K562 (cell line): Measurements from ENCODE around the gene ZNF503. TPM values are rescaled to one million over a fixed set of nuclear protein-coding genes. Genes with fewer than 3 reads are reported as not detected.

Experiments
- ATAC-seq: fragments of 200-7000 bp; cut with Tn5 transposase; 3 replicates; pipeline ENCODE4 v1.9.1; 2020; ENCODE audit warnings: moderate library complexity
- BruUV-seq: library from RNA; stranded (reverse); fragments of 400-500 nt; replicated peaks from 2 replicates; lab custom pipeline; 2021; lab: Mats Ljungman, UMichigan
- CTCF ChIA-PET: fragments of 300-600 bp; formaldehyde crosslinking; extraction: SDS; loops from one replicate; lab custom pipeline; 2021; ENCODE audit warnings: low intra/inter-chr PET ratio; lab: Yijun Ruan, JAX
- POLR2A ChIA-PET: fragments of 300-600, 350-650 bp; sonication (Branson Sonifier 250); formaldehyde crosslinking; extraction: SDS; loops from one replicate; lab custom pipeline; 2021; ENCODE audit warnings: antibody characterized with exemption, inconsistent platforms; lab: Yijun Ruan, JAX
- DNase-seq, 4 experiments: peaks; one replicate each; pipeline versions ENCODE4 v3.0.0 to v3.0.0-alpha.2; 2011 to 2018; ENCODE audit warnings: low spot score in 3 of 4, mixed read lengths in 3 of 4; ENCODE audit errors: extremely low read depth in 1 of 4
- FAIRE-seq: peaks from 2 replicates; lab custom pipeline; 2011; peaks lifted over from hg19 to GRCh38; lab: Jason Lieb, UNC
- H2AFZ ChIP-seq: 2 replicates; pipeline ENCODE4 v1.6.0; 2011; ENCODE audit warnings: low read depth, low read length, control low read depth, inconsistent platforms
- H3K27ac ChIP-seq: fragments of 200-600 bp; 3 replicates; pipeline ENCODE4 v1.8.0; 2011; ENCODE audit warnings: low read depth, mild to moderate bottlenecking, control low read depth, inconsistent platforms, low read length, moderate library complexity, mixed read lengths; ENCODE audit errors: extremely low read depth
- H3K27me3 ChIP-seq, 2 experiments: fragments of 300-600 bp in 1 of 2; 2 replicates in 1 of 2; 3 replicates in 1 of 2; pipeline versions ENCODE4 v1.6.0 to v1.8.0; 2011; ENCODE audit warnings: inconsistent platforms in 2 of 2, low read length in 2 of 2, mild to moderate bottlenecking in 1 of 2, mixed read lengths in 1 of 2, moderate library complexity in 1 of 2; ENCODE audit not compliant: control insufficient read depth in 2 of 2, insufficient read depth in 2 of 2
- H3K36me3 ChIP-seq: fragments of 300-600 bp; 3 replicates; pipeline ENCODE4 v1.8.0; 2011; ENCODE audit warnings: mild to moderate bottlenecking, low read length, inconsistent platforms; ENCODE audit not compliant: control insufficient read depth, insufficient read depth
- H3K4me1 ChIP-seq, 2 experiments: fragments of 200-600 bp in 1 of 2; replicated peaks in 1 of 2; 2 replicates in 1 of 2; 3 replicates in 1 of 2; pipeline versions ENCODE4 v1.5.1 to v1.8.0; 2011; ENCODE audit warnings: inconsistent platforms in 2 of 2, low read length in 2 of 2, mild to moderate bottlenecking in 1 of 2, mixed read lengths in 1 of 2, moderate library complexity in 1 of 2; ENCODE audit not compliant: control insufficient read depth in 2 of 2, insufficient read depth in 2 of 2
- H3K4me2 ChIP-seq: 2 replicates; pipeline ENCODE4 v1.6.1; 2011; ENCODE audit warnings: low read length, control low read depth, inconsistent platforms, mixed read lengths; ENCODE audit not compliant: insufficient read depth
- H3K4me3 ChIP-seq: fragments of 200-600 bp; sonication (generic), shearing (Covaris generic); 2 replicates; pipeline ENCODE4 v1.5.1; 2016; ENCODE audit warnings: control low read depth, inconsistent platforms
- H3K79me2 ChIP-seq: fragments of 200-600 bp; 3 replicates; pipeline ENCODE4 v1.8.0; 2011; ENCODE audit warnings: low read length, inconsistent platforms; ENCODE audit not compliant: control insufficient read depth, insufficient read depth
- H3K9ac ChIP-seq, 2 experiments: 2 replicates each; pipeline versions ENCODE4 v1.6.0 to v1.6.1; 2011; ENCODE audit warnings: low read depth in 2 of 2, low read length in 2 of 2, control low read depth in 1 of 2, inconsistent platforms in 1 of 2, mild to moderate bottlenecking in 1 of 2, mixed read lengths in 1 of 2; ENCODE audit not compliant: insufficient read depth in 1 of 2
- H3K9me1 ChIP-seq: one replicate; pipeline ENCODE4 v1.6.0; 2011; ENCODE audit warnings: inconsistent platforms, mild to moderate bottlenecking, low read length, moderate library complexity; ENCODE audit not compliant: control insufficient read depth, insufficient read depth
- H3K9me3 ChIP-seq: replicated peaks from 2 replicates; pipeline ENCODE4 v1.5.1; 2011; ENCODE audit warnings: low read depth, low read length, inconsistent platforms; ENCODE audit not compliant: control insufficient read depth, insufficient read depth
- H4K20me1 ChIP-seq: replicated peaks from 2 replicates; pipeline ENCODE4 v1.6.1; 2011; ENCODE audit warnings: low read length, inconsistent platforms, mixed read lengths; ENCODE audit not compliant: control insufficient read depth, insufficient read depth
- CBX3 ChIP-seq, 2 experiments: IDR thresholded peaks; 1 replicate in 1 of 2; 2 replicates in 1 of 2; pipeline ENCODE4 v1.6.1; 2012; ENCODE audit warnings: inconsistent platforms in 2 of 2, low read length in 2 of 2, borderline replicate concordance in 1 of 2, control low read depth in 1 of 2
- CEBPB ChIP-seq: fragments of 450-650 bp; IDR thresholded peaks from 2 replicates; pipeline ENCODE4 v1.6.1; 2016; ENCODE audit warnings: missing genetic modification characterization, missing compliant biosample characterization
- KAT8 ChIP-seq: fragments of 450-650 bp; IDR thresholded peaks from 2 replicates; pipeline ENCODE4 v1.6.1; 2016; ENCODE audit warnings: low read depth, mild to moderate bottlenecking
- LARP7 ChIP-seq: fragments of 450-650 bp; IDR thresholded peaks from 2 replicates; pipeline ENCODE4 v1.6.1; 2016
- MYC ChIP-seq, 2 experiments: fragments of 250-450 bp in 1 of 2; sonication (Bioruptor Pico) in 1 of 2; IDR thresholded peaks; 2 replicates each; pipeline versions ENCODE4 v1.5.1 to v1.6.1; 2012 to 2021; ENCODE audit warnings: low read depth in 2 of 2, borderline replicate concordance in 1 of 2, improper control_type of control experiment in 1 of 2, low read length in 1 of 2, mild to moderate bottlenecking in 1 of 2, moderate library complexity in 1 of 2
- NFATC3 ChIP-seq: fragments of 450-650 bp; IDR thresholded peaks from 2 replicates; pipeline ENCODE4 v1.6.1; 2017; ENCODE audit warnings: mild to moderate bottlenecking
- PCBP1 ChIP-seq: fragments of 200-400 bp; formaldehyde crosslinking; IDR thresholded peaks from 2 replicates; pipeline ENCODE4 v1.6.1; 2018; ENCODE audit warnings: mild to moderate bottlenecking, low read depth, low read length; ENCODE audit not compliant: poor library complexity, severe bottlenecking
- PHB ChIP-seq: fragments of 250-450 bp; sonication (Bioruptor Pico); IDR thresholded peaks from 2 replicates; pipeline ENCODE4 v1.5.0; 2021
- RBFOX2 ChIP-seq: fragments of 200-400 bp; formaldehyde crosslinking; IDR thresholded peaks from 2 replicates; pipeline ENCODE4 v1.6.1; 2017; ENCODE audit warnings: low read depth, mild to moderate bottlenecking, low read length, moderate library complexity
- TGIF2 ChIP-seq: sonication (generic); formaldehyde crosslinking; IDR thresholded peaks from 2 replicates; pipeline ENCODE4 v1.8.1; 2022; ENCODE audit warnings: mild to moderate bottlenecking, missing genetic modification reagents, moderate library complexity
- ZFP36 ChIP-seq: fragments of 150-350 bp; IDR thresholded peaks from 2 replicates; pipeline ENCODE4 v1.6.1; 2018; ENCODE audit warnings: low read length, low read depth; ENCODE audit not compliant: partially characterized antibody
- ZKSCAN1 ChIP-seq: fragments of 150-350 bp; IDR thresholded peaks from 2 replicates; pipeline ENCODE4 v1.6.1; 2016; ENCODE audit warnings: low read depth, low read length
- ZNF12 ChIP-seq: sonication (generic); formaldehyde crosslinking; IDR thresholded peaks from 2 replicates; pipeline ENCODE4 v1.4.0; 2020; ENCODE audit warnings: mild to moderate bottlenecking, missing genetic modification reagents
- ZNF384 ChIP-seq: IDR thresholded peaks from 2 replicates; pipeline ENCODE4 v1.6.1; 2012; ENCODE audit warnings: low read depth, low read length, improper control_type of control experiment
- WGBS: fragments of 100-300 bp; shearing (Covaris generic); methylation state at CpG from one replicate; pipeline ENCODE4 v1.1.6; 2016; ENCODE audit warnings: low coverage, mixed read lengths; ENCODE audit not compliant: insufficient coverage; ENCODE audit errors: missing lambda C conversion rate; 5-methylcytosine and 5-hydroxymethylcytosine counted together
- in situ Hi-C: fragments of 300-500 bp; cut with MboI; formaldehyde crosslinking; loops from 4 replicates; pipeline ENCODE4 v1.15.0; 2018; ENCODE audit warnings: inconsistent platforms, mixed read lengths
- intact Hi-C: fragments of 100-400 bp; cut with micrococcal nuclease; formaldehyde crosslinking; loops from 2 replicates; pipeline ENCODE4 v1.14.2; 2022
- polyA plus RNA-seq, 8 experiments: library from polyadenylated mRNA; depleted of rRNA in 4 of 8; stranded (reverse) in 5 of 8; unstranded in 3 of 8; fragments of >200 nt; fragmentation: Nextera tagmentation in 2 of 8; fragmentation: Illumina TruSeq in 1 of 8; extraction: Ambion mirVana in 2 of 8; extraction: Trizol in 1 of 8; gene quantifications; 2 replicates each; pipeline versions ENCODE4 v1.2.1 to v1.2.3, GENCODE V29; 2011 to 2014; ENCODE audit warnings: inconsistent platforms in 1 of 8, missing spikeins in 1 of 8
- total RNA-seq, 7 experiments: library from RNA; depleted of rRNA in 6 of 7; stranded (reverse); fragments of >200 nt in 6 of 7; fragmentation: Illumina TruSeq in 2 of 7; extraction: Trizol in 2 of 7; gene quantifications; 2 replicates each; pipeline versions ENCODE4 v1.2.1 to v1.2.3, GENCODE V29; 2011 to 2021; ENCODE audit warnings: low replicate concordance in 1 of 7
- TF ChIP-seq, protein P1 (sequence below), 2 experiments: fragments of 450-650 bp in 1 of 2; sonication (generic) in 1 of 2; formaldehyde crosslinking; conservative IDR thresholded peaks; 2 replicates each; pipeline versions ENCODE4 v1.4.0 to v1.8.1; 2020 to 2022; ENCODE audit warnings: mild to moderate bottlenecking in 1 of 2, missing genetic modification reagents in 1 of 2
- TF ChIP-seq, protein P2 (sequence below): fragments of 450-650 bp; formaldehyde crosslinking; IDR thresholded peaks from 2 replicates; pipeline ENCODE4 v1.4.0; 2022; ENCODE audit warnings: mild to moderate bottlenecking, moderate library complexity
- TF ChIP-seq, protein P3 (sequence below): fragments of 450-650 bp; formaldehyde crosslinking; IDR thresholded peaks from 2 replicates; pipeline ENCODE4 v1.4.0; 2022; ENCODE audit warnings: missing genetic modification characterization
- TF ChIP-seq, protein P4 (sequence below): fragments of 250-450 bp; sonication (Bioruptor Pico); IDR thresholded peaks from 2 replicates; pipeline ENCODE4 v1.8.0; 2021; ENCODE audit warnings: moderate library complexity, mild to moderate bottlenecking, inconsistent platforms

The ZNF503 gene
- total and polyA plus RNA-seq, 9 of the 15 experiments (the other 6 are each of a cell fraction or from before 2014, with no cell fraction given), result not detected

- TF ChIP-seq KAT8 (no peak), MYC (IDR thresholded peaks at IDR 0.05; ENCODE audit: low read depth, low read length) (no peak), MYC (CRISPR knock-in tag; IDR thresholded peaks at IDR 0.05; ENCODE audit: borderline replicate concordance, low read depth) (no peak), TGIF2 (no peak), ZFP36 (peak; percentile 60)
Measured at GRCh38 chr10:75351637-75352036, 49.9 kb downstream of the ZNF503 start (continued).

- ATAC-seq, result no peak
- Histone ChIP-seq H3K4me2 (no peak overlapping the region), H3K9me3 (no peaks in the 10 kb centered on the region), H2AFZ (no peak overlapping the region), H3K79me2 (no peaks in the 10 kb centered on the region), H3K9ac (no peak overlapping the region), H4K20me1 (peaks cover 4% of the 10 kb centered on the region; the same call in 1 of the 2 replicates), H3K36me3 (no peaks in the 10 kb centered on the region), H3K27ac (no peak overlapping the region), H3K4me3 (no peak overlapping the region), H3K27me3 (peaks cover 13 to 57% of the 10 kb centered on the region in 2 experiments), H3K9me1 (no peaks in the 10 kb centered on the region), H3K4me1 (no peaks in the 10 kb centered on the region)
- peak; percentile 6 for FAIRE-seq
- POLR2A ChIA-PET, result interaction anchor here (0.6 kb wide), 1 partner anchor 25 kb away, joined by 3 read pairs; no protein-coding TSS in a partner anchor
- no peak for DNase-seq
- TF ChIP-seq CBX3 (IDR thresholded peaks at IDR 0.05; ENCODE audit: borderline replicate concordance in 1 of 2, low read length in 2 of 2) (no peak), ZNF384 (no peak), CEBPB (tag) (no peak), NFATC3 (no peak), RBFOX2 (no peak), ZNF12 (CRISPR knock-in tag) (no peak), ZKSCAN1 (no peak), LARP7 (no peak), PCBP1 (no peak), PHB (no peak)
- TF ChIP-seq, protein P1, sequence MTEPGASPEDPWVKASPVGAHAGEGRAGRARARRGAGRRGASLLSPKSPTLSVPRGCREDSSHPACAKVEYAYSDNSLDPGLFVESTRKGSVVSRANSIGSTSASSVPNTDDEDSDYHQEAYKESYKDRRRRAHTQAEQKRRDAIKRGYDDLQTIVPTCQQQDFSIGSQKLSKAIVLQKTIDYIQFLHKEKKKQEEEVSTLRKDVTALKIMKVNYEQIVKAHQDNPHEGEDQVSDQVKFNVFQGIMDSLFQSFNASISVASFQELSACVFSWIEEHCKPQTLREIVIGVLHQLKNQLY (CRISPR knock-in tag; conservative IDR thresholded peaks at IDR 0.05), result no peak
- TF ChIP-seq, protein P2, sequence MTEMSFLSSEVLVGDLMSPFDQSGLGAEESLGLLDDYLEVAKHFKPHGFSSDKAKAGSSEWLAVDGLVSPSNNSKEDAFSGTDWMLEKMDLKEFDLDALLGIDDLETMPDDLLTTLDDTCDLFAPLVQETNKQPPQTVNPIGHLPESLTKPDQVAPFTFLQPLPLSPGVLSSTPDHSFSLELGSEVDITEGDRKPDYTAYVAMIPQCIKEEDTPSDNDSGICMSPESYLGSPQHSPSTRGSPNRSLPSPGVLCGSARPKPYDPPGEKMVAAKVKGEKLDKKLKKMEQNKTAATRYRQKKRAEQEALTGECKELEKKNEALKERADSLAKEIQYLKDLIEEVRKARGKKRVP (CRISPR knock-in tag), result no peak
- TF ChIP-seq, protein P3, sequence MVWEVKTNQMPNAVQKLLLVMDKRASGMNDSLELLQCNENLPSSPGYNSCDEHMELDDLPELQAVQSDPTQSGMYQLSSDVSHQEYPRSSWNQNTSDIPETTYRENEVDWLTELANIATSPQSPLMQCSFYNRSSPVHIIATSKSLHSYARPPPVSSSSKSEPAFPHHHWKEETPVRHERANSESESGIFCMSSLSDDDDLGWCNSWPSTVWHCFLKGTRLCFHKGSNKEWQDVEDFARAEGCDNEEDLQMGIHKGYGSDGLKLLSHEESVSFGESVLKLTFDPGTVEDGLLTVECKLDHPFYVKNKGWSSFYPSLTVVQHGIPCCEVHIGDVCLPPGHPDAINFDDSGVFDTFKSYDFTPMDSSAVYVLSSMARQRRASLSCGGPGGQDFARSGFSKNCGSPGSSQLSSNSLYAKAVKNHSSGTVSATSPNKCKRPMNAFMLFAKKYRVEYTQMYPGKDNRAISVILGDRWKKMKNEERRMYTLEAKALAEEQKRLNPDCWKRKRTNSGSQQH, result no peak
- TF ChIP-seq, protein P4, sequence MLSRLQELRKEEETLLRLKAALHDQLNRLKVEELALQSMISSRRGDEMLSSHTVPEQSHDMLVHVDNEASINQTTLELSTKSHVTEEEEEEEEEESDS (CRISPR knock-in tag), result no peak
- CTCF ChIA-PET, result no interaction called here
- 0% methylated on average over 4 of the region's 4 CpGs for WGBS
- in situ Hi-C loops, result no loop called here
- intact Hi-C loops, result no loop called here
- no TSS peak for BruUV-seq
Measured at GRCh38 chr10:75350791-75351190, 50.8 kb downstream of the ZNF503 start.
